ENCODE results near the gene CNDP1. TPM values are rescaled to one million over a fixed set of nuclear protein-coding genes. Genes with fewer than 3 reads are reported as not detected.

The CNDP1 gene
- total RNA-seq, 1 donor from 2014 or later, result 0.27 TPM

DNA sequence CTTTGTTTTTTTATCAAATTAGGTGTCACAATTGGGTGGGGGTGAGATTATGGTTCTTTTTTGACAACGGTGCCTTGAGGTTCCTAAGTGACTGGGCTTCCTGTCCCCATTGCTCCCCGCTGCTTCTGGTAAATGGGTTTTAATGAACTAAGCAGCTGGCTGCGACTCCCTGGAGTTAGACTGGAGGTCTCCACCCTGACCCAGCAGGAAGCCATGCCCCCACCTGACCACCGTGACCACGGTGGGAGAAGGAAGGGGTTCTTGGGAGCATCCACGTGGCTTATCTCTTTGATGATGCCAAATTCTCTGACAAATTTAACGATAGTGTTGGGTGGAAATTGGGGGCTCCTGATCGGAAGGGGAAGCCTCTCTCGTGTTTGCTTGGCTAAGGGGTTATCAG lies 25.9 kb upstream of the CNDP1 start:
- no peaks in the 10 kb centered on the region for H3K4me1 Mint-ChIP-seq (ENCODE audit: low read depth, unreplicated experiment)
- H3K36me3 Mint-ChIP-seq (ENCODE audit: unreplicated experiment), result no peaks in the 10 kb centered on the region
- H3K27ac Mint-ChIP-seq (ENCODE audit: unreplicated experiment), result no peak overlapping the region
- H3K9me3 Mint-ChIP-seq (ENCODE audit: unreplicated experiment), result peaks cover 2% of the 10 kb centered on the region
- no peak for DNase-seq
- no peak overlapping the region for H3K4me3 Mint-ChIP-seq (ENCODE audit: unreplicated experiment)
- H3K27me3 Mint-ChIP-seq (ENCODE audit: unreplicated experiment), result peaks cover 8% of the 10 kb centered on the region
- no peak for TF ChIP-seq CTCF (IDR thresholded peaks at IDR 0.05; ENCODE audit: partially characterized antibody, unreplicated experiment)

GRCh38 chr18:74508821-74509225 lies 25.5 kb upstream of the CNDP1 start:
- DNase-seq, result no peak
- H3K36me3 Mint-ChIP-seq (ENCODE audit: unreplicated experiment), result no peaks in the 10 kb centered on the region
- no peak for TF ChIP-seq CTCF (IDR thresholded peaks at IDR 0.05; ENCODE audit: partially characterized antibody, unreplicated experiment)

DNA sequence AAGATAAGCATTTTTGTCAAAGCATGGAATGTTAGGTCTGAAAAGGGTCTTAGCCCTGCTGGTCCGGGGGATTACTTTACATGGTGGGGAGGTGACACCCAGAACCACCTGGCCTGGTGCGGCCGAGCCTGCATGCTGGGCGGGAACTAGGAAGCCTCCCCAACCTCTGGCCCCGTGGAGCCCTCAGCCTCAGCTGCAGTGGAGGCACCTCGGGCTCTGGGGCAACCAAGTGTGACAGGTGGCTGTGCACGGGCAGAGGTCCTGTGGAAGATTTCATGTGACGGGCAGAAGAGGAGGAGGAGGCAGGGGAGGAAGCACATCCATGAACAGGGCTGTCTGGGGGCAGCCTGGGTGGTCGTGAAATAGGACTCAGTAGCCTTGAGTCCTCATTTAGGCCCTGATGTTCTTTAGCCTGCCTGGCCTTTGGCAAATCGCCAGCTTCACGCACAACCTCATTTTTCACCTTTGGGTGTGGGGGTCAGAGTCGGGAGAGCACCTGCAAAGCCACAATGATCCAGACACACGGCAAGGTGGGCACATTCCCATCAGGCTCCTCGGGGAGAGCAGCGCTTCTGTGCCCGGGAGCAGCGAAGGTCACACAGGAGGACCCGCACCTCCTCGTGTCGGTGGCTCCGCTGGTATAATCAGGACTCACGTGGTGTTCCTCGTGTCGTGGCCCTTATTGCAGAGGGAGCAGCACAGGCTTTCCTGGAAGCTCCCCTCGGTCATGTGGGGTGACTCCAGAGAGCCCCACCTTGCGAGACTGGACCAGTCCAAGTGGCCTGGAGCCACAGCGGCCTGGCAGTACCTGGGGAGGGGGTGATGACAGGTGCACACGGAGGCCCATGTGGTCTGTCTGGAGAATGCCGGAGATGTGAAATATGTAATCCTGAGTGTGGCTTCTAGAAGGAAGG lies 24.2 kb upstream of the CNDP1 start:
- DNase-seq, result no peak
- Mint-ChIP-seq H3K27ac (ENCODE audit: unreplicated experiment) (no peak overlapping the region), H3K36me3 (ENCODE audit: unreplicated experiment) (no peaks in the 10 kb centered on the region), H3K27me3 (ENCODE audit: unreplicated experiment) (peaks cover 9% of the 10 kb centered on the region), H3K9me3 (ENCODE audit: unreplicated experiment) (peaks cover 2% of the 10 kb centered on the region), H3K4me3 (ENCODE audit: unreplicated experiment) (no peak overlapping the region), H3K4me1 (ENCODE audit: low read depth, unreplicated experiment) (no peaks in the 10 kb centered on the region)
- no peak for TF ChIP-seq CTCF (IDR thresholded peaks at IDR 0.05; ENCODE audit: partially characterized antibody, unreplicated experiment)

More at GRCh38 chr18:74508821-74509225, 25.5 kb upstream of the CNDP1 start:
- H3K27ac Mint-ChIP-seq (ENCODE audit: unreplicated experiment), result no peak overlapping the region
- no peak overlapping the region for H3K4me3 Mint-ChIP-seq (ENCODE audit: unreplicated experiment)
- H3K4me1 Mint-ChIP-seq (ENCODE audit: low read depth, unreplicated experiment), result no peaks in the 10 kb centered on the region
- H3K9me3 Mint-ChIP-seq (ENCODE audit: unreplicated experiment), result peaks cover 2% of the 10 kb centered on the region
- H3K27me3 Mint-ChIP-seq (ENCODE audit: unreplicated experiment), result peaks cover 8% of the 10 kb centered on the region

DNA sequence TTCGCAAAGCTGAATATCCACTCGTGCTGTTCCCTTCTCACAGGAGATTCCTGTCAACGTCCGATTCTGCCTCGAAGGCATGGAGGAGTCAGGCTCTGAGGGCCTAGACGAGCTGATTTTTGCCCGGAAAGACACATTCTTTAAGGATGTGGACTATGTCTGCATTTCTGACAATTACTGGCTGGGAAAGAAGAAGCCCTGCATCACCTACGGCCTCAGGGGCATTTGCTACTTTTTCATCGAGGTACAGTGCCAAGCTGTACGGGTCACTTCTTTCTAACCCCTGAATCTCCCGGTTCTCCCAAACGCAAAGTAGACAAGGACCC lies 23.6 kb upstream of the CNDP1 start:
- Mint-ChIP-seq H3K27ac (ENCODE audit: unreplicated experiment) (no peak overlapping the region), H3K27me3 (ENCODE audit: unreplicated experiment) (peaks cover 9% of the 10 kb centered on the region), H3K36me3 (ENCODE audit: unreplicated experiment) (no peaks in the 10 kb centered on the region), H3K9me3 (ENCODE audit: unreplicated experiment) (peaks cover 2% of the 10 kb centered on the region), H3K4me3 (ENCODE audit: unreplicated experiment) (no peak overlapping the region), H3K4me1 (ENCODE audit: low read depth, unreplicated experiment) (no peaks in the 10 kb centered on the region)
- TF ChIP-seq CTCF (IDR thresholded peaks at IDR 0.05; ENCODE audit: partially characterized antibody, unreplicated experiment), result no peak
- DNase-seq, result no peak

- no peaks in the 10 kb centered on the region for H3K9me3 Mint-ChIP-seq (ENCODE audit: unreplicated experiment)
- no peaks in the 10 kb centered on the region for H3K36me3 Mint-ChIP-seq (ENCODE audit: unreplicated experiment)
- no peaks in the 10 kb centered on the region for H3K4me1 Mint-ChIP-seq (ENCODE audit: low read depth, unreplicated experiment)
- no peak for TF ChIP-seq CTCF (IDR thresholded peaks at IDR 0.05; ENCODE audit: partially characterized antibody, unreplicated experiment)
- peaks cover 7% of the 10 kb centered on the region for H3K27me3 Mint-ChIP-seq (ENCODE audit: unreplicated experiment)
- no peak overlapping the region for H3K4me3 Mint-ChIP-seq (ENCODE audit: unreplicated experiment)
- no peak overlapping the region for H3K27ac Mint-ChIP-seq (ENCODE audit: unreplicated experiment)
- DNase-seq, result no peak
These were observed 22.5 kb upstream of the CNDP1 start for GRCh38 chr18:74511823-74512222.

Data from glutamatergic neuron (in vitro differentiated cells).